ENCODE data around the gene MAPKAP1. TPM values are rescaled to one million over a fixed set of nuclear protein-coding genes. Genes with fewer than 3 reads are reported as not detected.
"Not testable (repeated sequence)": the region's sequence is repeated elsewhere in the genome, so short reads cannot be mapped to it uniquely, and the experiment has no call there.

The MAPKAP1 gene
- total RNA-seq, 4 donors from 2014 or later, result 59.0 to 98.2 (median 70.9) TPM

DNA sequence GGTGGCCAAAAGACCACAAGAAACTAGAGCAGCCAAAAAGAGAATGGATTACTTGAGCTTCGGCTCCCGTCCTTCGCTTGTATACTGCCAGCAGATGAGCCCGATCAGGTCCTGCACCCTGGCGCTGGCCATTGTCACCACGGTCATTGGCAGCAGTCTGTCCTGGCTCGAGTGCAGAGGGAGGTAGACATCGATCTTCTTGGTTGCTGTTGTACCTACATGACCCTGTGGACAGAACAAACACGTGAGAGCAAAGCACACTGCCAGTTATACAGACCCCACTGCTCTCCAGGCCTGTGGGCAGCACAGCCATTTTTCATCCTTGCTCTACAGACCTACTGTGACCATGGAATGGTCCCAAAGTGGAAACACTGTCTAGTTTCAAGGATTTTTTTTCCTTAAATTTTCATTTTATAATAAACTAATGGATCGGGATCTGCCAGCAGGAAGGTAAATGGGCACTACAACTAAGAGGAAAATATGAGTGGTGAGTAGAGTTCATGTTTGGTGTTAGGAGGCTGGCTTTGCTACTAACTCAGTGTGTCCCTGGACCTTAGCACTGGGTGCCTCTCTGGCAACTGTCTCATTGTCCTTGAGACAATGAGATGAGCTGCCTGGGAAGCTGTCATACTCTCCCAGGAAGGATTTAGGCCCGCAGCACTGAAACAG is 121.4 kb downstream of the MAPKAP1 start:
- H3K36me3 ChIP-seq, result no peaks in the 10 kb centered on the region
- no peaks in the 10 kb centered on the region for H3K4me1 ChIP-seq
- no peak for DNase-seq
- H3K27me3 ChIP-seq, result no peaks in the 10 kb centered on the region
- H3K27ac ChIP-seq, result no peak overlapping the region
- no peak for TF ChIP-seq POLR2A (IDR thresholded peaks at IDR 0.05)
- no peak for TF ChIP-seq CTCF (IDR thresholded peaks at IDR 0.05)
- no peak overlapping the region for H3K4me3 ChIP-seq
- H3K9me3 ChIP-seq, result no peaks in the 10 kb centered on the region

- TF ChIP-seq CTCF (IDR thresholded peaks at IDR 0.05), result no peak
- TF ChIP-seq POLR2A (IDR thresholded peaks at IDR 0.05), result no peak
These were observed 126.2 kb downstream of the MAPKAP1 start for GRCh38 chr9:125580701-125581286.

DNA sequence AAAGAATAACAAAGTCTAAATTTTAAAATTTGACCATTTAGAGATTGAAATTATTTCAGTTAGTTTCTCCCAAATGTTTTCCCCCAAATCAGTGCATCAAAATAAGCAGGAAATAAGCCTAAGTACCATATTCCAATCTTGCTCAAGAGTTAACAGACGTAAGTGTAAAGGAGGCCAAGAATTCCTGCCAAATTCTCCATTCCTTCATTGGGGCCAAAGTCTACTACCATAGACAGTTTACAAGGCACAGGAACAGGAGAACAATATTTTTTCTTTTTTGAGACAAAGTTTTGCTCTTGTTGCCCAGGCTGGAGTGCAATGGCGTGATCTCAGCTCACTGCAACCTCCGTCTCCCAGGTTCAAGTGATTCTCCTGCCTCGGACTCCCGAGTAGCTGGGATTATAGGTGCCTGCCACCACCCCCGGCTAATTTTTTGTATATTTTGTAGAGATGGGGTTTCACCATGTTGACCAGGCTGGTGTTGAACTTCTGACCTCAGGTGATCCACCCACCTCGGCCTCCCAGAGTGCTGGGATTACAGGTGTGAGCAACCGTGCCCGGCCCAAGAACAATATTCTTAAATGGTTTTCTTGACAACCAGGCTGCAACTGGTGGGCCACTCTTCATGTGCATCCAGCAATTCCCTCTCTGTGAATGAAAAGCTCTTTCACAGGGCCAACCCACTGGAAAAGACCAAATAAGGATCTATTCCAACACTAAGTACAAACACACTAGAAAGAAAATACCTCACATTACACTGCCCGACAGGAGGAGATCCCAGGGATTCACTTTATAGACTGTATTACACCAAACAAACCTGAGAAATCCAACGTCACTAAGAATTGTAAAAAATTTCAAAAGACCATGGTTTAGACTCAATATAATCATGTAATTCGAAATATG is 127.7 kb downstream of the MAPKAP1 start:
- H3K4me3 ChIP-seq, result no peak overlapping the region
- DNase-seq, result no peak
- no peak overlapping the region for H3K27ac ChIP-seq
- no peaks in the 10 kb centered on the region for H3K4me1 ChIP-seq
- H3K27me3 ChIP-seq, result no peaks in the 10 kb centered on the region
- no peaks in the 10 kb centered on the region for H3K9me3 ChIP-seq
- TF ChIP-seq POLR2A (IDR thresholded peaks at IDR 0.05), result no peak
- TF ChIP-seq CTCF (IDR thresholded peaks at IDR 0.05), result no peak
- H3K36me3 ChIP-seq, result no peaks in the 10 kb centered on the region

More at GRCh38 chr9:125580701-125581286, 126.2 kb downstream of the MAPKAP1 start:
- Histone ChIP-seq H3K27me3 (no peaks in the 10 kb centered on the region), H3K4me3 (no peak overlapping the region), H3K9me3 (no peaks in the 10 kb centered on the region), H3K27ac (no peak overlapping the region), H3K4me1 (no peaks in the 10 kb centered on the region), H3K36me3 (no peaks in the 10 kb centered on the region)
- no peak for DNase-seq

DNA sequence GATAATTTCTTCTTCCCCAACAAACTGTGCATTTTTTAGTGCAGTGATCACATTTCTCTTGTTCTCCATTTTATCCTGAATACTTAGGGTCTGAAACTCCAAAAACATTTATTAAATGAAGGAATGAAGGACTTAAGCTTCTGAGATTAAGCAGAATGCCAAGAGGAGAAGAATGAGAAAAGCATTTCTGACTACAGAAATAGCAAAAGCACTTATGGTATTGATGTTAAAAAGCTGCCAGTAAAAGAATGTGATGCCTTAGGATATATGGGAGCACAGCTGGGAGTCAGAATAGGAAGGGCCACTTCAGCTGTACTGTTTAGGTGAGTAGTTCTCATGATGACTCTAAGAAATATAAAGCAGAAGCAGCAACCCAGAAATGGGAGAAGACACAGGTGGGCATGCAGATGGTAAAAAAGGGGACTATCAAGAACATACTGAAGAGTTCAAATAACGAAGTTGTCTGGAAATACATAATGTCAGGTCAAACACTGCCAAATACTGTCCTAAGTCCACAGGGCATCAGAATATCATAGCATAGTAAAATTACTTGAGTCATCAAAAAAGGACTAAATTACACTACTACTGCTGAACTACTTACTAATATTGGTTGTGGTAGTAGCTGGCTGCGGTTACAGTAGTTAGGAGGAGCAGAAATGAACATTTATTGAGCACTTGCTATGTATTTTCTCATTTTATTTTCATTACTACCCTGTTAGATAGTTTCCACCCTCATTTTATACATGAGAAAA is 132.7 kb downstream of the MAPKAP1 start:
- Histone ChIP-seq H3K27ac (no peak overlapping the region), H3K27me3 (no peaks in the 10 kb centered on the region), H3K9me3 (peaks cover 0 to 7% (median 0%) of the 10 kb centered on the region in 4 donors), H3K4me3 (no peak overlapping the region), H3K4me1 (no peaks in the 10 kb centered on the region), H3K36me3 (no peaks in the 10 kb centered on the region)
- no peak for DNase-seq
- no peak for TF ChIP-seq POLR2A (IDR thresholded peaks at IDR 0.05)

- not testable (repeated sequence) for H3K4me3 ChIP-seq, H3K36me3 ChIP-seq, H3K4me1 ChIP-seq, H3K27me3 ChIP-seq, H3K9me3 ChIP-seq, DNase-seq, H3K27ac ChIP-seq
These were observed 134.5 kb downstream of the MAPKAP1 start for GRCh38 chr9:125572461-125572860.

- not testable (repeated sequence) for H3K9me3 ChIP-seq, H3K36me3 ChIP-seq, H3K27ac ChIP-seq, H3K4me1 ChIP-seq, H3K27me3 ChIP-seq, H3K4me3 ChIP-seq, DNase-seq
These were observed 135.2 kb downstream of the MAPKAP1 start for GRCh38 chr9:125571824-125572223.

Data from Peyer's patch (tissue), 4 donors.